ENCODE results near the gene UQCRFS1. TPM values are rescaled to one million over a fixed set of nuclear protein-coding genes. Genes with fewer than 3 reads are reported as not detected.
"Not testable (repeated sequence)": the region's sequence is repeated elsewhere in the genome, so short reads cannot be mapped to it uniquely, and the experiment has no call there.

UQCRFS1 gene
- total RNA-seq, 4 donors from 2014 or later: 78.1 to 142 (median 106) TPM

- intact Hi-C loops (cut with DNase I; ENCODE audit: low total_unique reads): loop anchor here (5.0 kb wide), 2 partner anchors 33 to 1422 kb away; no protein-coding TSS in a partner anchor
- no peak overlapping the region for H3K27ac ChIP-seq
- TF ChIP-seq POLR2A (IDR thresholded peaks at IDR 0.05) (no peak), CTCF (IDR thresholded peaks at IDR 0.05 in 4 of 5, conservative IDR thresholded peaks at IDR 0.05 in 1 of 5) (no peak)
- no peak for DNase-seq
- no peaks in the 10 kb centered on the region for H3K36me3 ChIP-seq
- H3K27me3 ChIP-seq: peaks cover 0 to 2% (median 0%) of the 10 kb centered on the region in 3 donors
- no peak for ATAC-seq
- in situ Hi-C loops (cut with MboI; ENCODE audit: low sequenced_read_pairs in 4 of 4): loop anchor here in 2 of 4 donors (25.0 kb wide), 2 partner anchors 398 to 498 kb away; partner anchors contain the start of genes POP4 (in 2 of the 2) and C19orf12 (in 1 of the 2)
- no peaks in the 10 kb centered on the region for H3K9me3 ChIP-seq
- H3K4me1 ChIP-seq: peaks cover 15 to 16% of the 10 kb centered on the region in 2 donors
- no peak overlapping the region for H3K4me3 ChIP-seq
Observed at GRCh38 chr19:29214411-29214810, 1.5 kb upstream of the UQCRFS1 start.

DNA sequence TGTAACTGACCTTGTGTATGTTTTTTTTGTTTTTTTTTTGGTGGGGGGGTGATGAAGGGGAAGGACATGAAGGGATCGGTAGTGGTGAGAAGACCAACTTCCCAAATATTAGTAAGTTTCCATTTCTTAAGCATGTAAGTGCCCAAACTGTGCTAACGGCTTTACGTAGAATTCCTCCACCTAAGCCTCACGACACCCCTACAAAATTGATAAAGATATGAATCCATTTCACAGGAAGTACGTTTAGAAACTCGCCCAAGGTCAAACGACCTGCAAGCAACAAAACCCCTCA is 649 bp downstream of the UQCRFS1 start:
- Histone ChIP-seq H3K36me3 (peaks cover 0 to 4% of the 10 kb centered on the region in 2 donors), H3K9me3 (no peaks in the 10 kb centered on the region), H3K4me3 (peak overlapping the region; percentile 70 to 84 (median 70)), H3K4me1 (peaks cover 34 to 36% of the 10 kb centered on the region in 2 donors), H3K27ac (peak overlapping the region; percentile 88 to 94 (median 92)), H3K27me3 (no peaks in the 10 kb centered on the region)
- TF ChIP-seq POLR2A (IDR thresholded peaks at IDR 0.05) (no peak), CTCF (IDR thresholded peaks at IDR 0.05 in 4 of 5, conservative IDR thresholded peaks at IDR 0.05 in 1 of 5) (no peak)
- intact Hi-C loops (cut with DNase I; ENCODE audit: low total_unique reads): loop anchor here (5.0 kb wide), 2 partner anchors 35 to 1420 kb away; no protein-coding TSS in a partner anchor
- in situ Hi-C loops (cut with MboI; ENCODE audit: low sequenced_read_pairs in 4 of 4): loop anchor here in 2 of 4 donors (25.0 kb wide), 2 partner anchors 400 to 500 kb away; partner anchors contain the start of genes POP4 (in 2 of the 2) and C19orf12 (in 1 of the 2)
- ATAC-seq (no peak), DNase-seq (no peak)

DNA sequence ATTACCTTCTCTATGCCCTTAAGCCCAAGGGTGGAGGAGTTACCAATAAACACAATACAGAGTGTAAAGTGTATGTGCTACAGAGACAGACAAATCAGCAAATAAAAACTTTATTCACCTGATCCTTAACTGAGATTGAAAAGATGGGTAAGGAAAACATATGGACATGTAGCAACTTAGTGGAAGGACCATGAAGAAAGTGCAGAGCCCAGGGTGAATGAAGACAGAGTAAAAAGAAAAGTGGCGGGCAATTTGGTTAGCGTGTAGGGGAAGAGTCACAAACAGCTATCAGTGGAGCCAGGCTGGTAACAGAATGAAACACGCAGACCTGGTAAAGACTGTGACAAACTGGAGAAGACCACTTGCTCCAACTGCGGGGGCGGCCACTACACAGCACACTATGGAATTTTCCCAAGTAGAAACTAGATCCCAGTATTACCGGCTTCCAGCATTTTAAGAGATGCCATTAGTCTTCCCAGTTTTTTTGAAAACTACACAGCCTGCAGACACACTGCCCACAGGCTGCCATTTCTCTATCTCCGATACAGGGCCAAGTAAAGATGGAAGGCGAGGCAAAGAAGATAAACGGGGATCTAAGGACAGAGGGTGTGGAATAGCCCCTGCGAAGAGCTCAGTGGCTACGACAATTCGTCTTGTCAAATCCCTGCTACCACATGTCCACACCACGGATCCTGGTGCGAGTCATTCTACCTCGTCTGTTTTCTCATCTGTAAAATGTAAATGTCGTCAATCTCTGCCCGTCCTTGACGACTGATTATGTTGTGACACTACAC is 1.2 kb downstream of the UQCRFS1 start:
- intact Hi-C loops (cut with DNase I; ENCODE audit: low total_unique reads) (loop anchor here (5.0 kb wide), 2 partner anchors 36 to 1419 kb away; no protein-coding TSS in a partner anchor), in situ Hi-C loops (cut with MboI; ENCODE audit: low sequenced_read_pairs in 4 of 4) (loop anchor here in 2 of 4 donors (25.0 kb wide), 2 partner anchors 401 to 501 kb away; partner anchors contain the start of genes POP4 (in 2 of the 2) and C19orf12 (in 1 of the 2))
- peak overlapping the region; percentile 88 to 94 (median 92) for H3K27ac ChIP-seq
- ATAC-seq (peak; percentile 12 to 37), DNase-seq (no peak)
- H3K4me3 ChIP-seq: peak overlapping the region; percentile 70 to 84 (median 70)
- TF ChIP-seq CTCF (IDR thresholded peaks at IDR 0.05 in 4 of 5, conservative IDR thresholded peaks at IDR 0.05 in 1 of 5): no peak
- TF ChIP-seq POLR2A (IDR thresholded peaks at IDR 0.05): no peak
- peaks cover 0 to 8% of the 10 kb centered on the region in 2 donors for H3K36me3 ChIP-seq
- no peaks in the 10 kb centered on the region for H3K27me3 ChIP-seq
- peaks cover 39 to 42% of the 10 kb centered on the region in 2 donors for H3K4me1 ChIP-seq
- H3K9me3 ChIP-seq: no peaks in the 10 kb centered on the region

DNA sequence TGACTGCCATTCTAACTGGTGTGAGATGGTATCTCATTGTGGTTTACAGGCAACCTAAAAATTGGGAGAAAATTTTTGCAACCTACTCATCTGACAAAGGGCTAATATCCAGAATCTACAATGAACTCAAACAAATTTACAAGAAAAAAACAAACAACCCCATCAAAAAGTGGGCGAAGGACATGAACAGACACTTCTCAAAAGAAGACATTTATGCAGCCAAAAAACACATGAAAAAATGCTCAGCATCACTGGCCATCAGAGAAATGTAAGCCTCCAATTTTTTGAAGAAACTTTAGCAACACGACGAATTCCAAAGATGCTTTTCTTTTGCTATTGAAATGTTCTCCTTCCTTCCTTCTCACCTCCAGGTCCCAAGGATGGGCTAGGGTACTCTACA is 1.9 kb downstream of the UQCRFS1 start:
- Histone ChIP-seq H3K27ac (peak overlapping the region; percentile 88 to 94 (median 92)), H3K4me3 (peak overlapping the region in 3 of 4 donors; percentile 70 to 84 (median 71)), H3K36me3 (peaks cover 0 to 12% of the 10 kb centered on the region in 2 donors), H3K4me1 (peaks cover 43 to 47% of the 10 kb centered on the region in 2 donors)
- intact Hi-C loops (cut with DNase I; ENCODE audit: low total_unique reads): loop anchor here (5.0 kb wide), 2 partner anchors 36 to 1419 kb away; no protein-coding TSS in a partner anchor
- not testable (repeated sequence) for H3K9me3 ChIP-seq, DNase-seq, H3K27me3 ChIP-seq, ATAC-seq
- in situ Hi-C loops (cut with MboI; ENCODE audit: low sequenced_read_pairs in 4 of 4): loop anchor here in 2 of 4 donors (25.0 kb wide), 2 partner anchors 401 to 501 kb away; partner anchors contain the start of genes POP4 (in 2 of the 2) and C19orf12 (in 1 of the 2)

DNA sequence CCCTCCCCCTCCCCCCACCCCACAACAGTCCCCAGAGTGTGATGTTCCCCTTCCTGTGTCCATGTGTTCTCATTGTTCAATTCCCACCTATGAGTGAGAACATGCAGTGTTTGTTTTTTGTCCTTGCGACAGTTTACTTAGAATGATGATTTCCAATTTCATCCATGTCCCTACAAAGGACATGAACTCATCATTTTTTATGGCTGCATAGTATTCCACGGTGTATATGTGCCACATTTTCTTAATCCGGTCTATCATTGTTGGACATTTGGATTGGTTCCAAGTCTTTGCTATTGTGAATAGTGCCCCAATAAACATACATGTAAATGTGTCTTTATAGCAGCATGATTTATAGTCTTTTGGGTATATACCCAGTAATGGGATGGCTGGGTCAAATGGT is 2.4 kb downstream of the UQCRFS1 start:
- intact Hi-C loops (cut with DNase I; ENCODE audit: low total_unique reads) (loop anchor here (5.0 kb wide), 2 partner anchors 37 to 1418 kb away; no protein-coding TSS in a partner anchor), in situ Hi-C loops (cut with MboI; ENCODE audit: low sequenced_read_pairs in 4 of 4) (loop anchor here in 2 of 4 donors (25.0 kb wide), 2 partner anchors 402 to 502 kb away; partner anchors contain the start of genes POP4 (in 2 of the 2) and C19orf12 (in 1 of the 2))
- H3K27me3 ChIP-seq, H3K4me3 ChIP-seq, DNase-seq, ATAC-seq, H3K27ac ChIP-seq, H3K9me3 ChIP-seq: not testable (repeated sequence)
- H3K4me1 ChIP-seq: peaks cover 43 to 53% of the 10 kb centered on the region in 2 donors
- H3K36me3 ChIP-seq: peaks cover 0 to 12% of the 10 kb centered on the region in 2 donors

DNA sequence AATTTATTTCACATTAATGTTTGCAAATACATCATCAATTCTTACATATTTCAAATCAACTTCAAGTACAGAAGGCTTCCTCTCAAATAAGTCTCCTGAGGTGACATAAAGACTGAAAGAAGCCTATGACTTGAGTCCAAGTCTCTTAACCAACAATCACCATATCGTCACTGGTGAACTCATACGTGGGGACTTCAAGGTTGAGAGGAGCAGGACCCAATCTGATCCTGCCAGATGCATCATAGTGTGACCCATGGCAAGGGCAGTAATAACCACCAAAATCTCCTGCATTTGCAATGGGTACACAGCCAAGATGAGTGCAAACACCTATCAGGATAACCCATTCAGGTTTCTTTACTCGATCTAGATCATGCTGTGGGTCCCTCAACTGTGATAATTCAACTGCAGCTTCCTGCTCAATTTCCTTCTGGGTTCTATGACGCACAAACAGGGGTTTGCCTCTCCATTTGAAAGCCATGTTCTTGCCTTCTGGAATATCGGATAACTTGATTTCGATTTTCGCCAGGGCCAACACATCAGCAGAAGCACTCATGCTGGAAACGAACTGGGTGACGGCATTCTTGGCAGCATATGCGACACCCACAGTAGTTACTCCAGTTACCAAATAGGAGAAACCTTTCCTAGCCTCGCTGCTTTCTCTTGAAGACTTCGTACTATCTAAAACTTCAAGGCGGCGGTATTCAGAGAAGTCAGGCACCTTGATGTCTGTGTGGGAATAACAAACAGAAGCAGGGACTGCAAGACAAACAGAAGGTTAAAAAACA is 5.4 kb downstream of the UQCRFS1 start:
- H3K27me3 ChIP-seq; DNase-seq; intact Hi-C loops (cut with DNase I; ENCODE audit: low total_unique reads); H3K9me3 ChIP-seq: not testable (repeated sequence)
- peak; percentile 51 to 56 for ATAC-seq
- Histone ChIP-seq H3K36me3 (peaks cover 0 to 12% of the 10 kb centered on the region in 2 donors), H3K27ac (peak overlapping the region; percentile 73 to 87 (median 80)), H3K4me1 (peaks cover 48 to 76% of the 10 kb centered on the region in 2 donors), H3K4me3 (peak overlapping the region in 2 of 4 donors; percentile 17 to 22)
- in situ Hi-C loops (cut with MboI; ENCODE audit: low sequenced_read_pairs in 4 of 4): loop anchor here in 2 of 4 donors (25.0 kb wide), 2 partner anchors 405 to 505 kb away; partner anchors contain the start of genes POP4 (in 2 of the 2) and C19orf12 (in 1 of the 2)
